ENCODE results near the gene STARD8.

- TF ChIP-seq, protein P1, sequence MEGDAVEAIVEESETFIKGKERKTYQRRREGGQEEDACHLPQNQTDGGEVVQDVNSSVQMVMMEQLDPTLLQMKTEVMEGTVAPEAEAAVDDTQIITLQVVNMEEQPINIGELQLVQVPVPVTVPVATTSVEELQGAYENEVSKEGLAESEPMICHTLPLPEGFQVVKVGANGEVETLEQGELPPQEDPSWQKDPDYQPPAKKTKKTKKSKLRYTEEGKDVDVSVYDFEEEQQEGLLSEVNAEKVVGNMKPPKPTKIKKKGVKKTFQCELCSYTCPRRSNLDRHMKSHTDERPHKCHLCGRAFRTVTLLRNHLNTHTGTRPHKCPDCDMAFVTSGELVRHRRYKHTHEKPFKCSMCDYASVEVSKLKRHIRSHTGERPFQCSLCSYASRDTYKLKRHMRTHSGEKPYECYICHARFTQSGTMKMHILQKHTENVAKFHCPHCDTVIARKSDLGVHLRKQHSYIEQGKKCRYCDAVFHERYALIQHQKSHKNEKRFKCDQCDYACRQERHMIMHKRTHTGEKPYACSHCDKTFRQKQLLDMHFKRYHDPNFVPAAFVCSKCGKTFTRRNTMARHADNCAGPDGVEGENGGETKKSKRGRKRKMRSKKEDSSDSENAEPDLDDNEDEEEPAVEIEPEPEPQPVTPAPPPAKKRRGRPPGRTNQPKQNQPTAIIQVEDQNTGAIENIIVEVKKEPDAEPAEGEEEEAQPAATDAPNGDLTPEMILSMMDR (conservative IDR thresholded peaks at IDR 0.05; ENCODE audit: low read length) = no peak
- TF ChIP-seq EZH2phosphoT487 (IDR thresholded peaks at IDR 0.05; ENCODE audit: borderline replicate concordance, low read depth, low read length) = no peak
Observed at GRCh38 chrX:68633981-68634380, 13.5 kb upstream of the STARD8 start.

Measured in OCI-LY7 (cell line).